GM19463 (cell line): ENCODE results near the gene GPR119.
"Not testable (repeated sequence)": the region's sequence is repeated elsewhere in the genome, so short reads cannot be mapped to it uniquely, and the experiment has no call there.

Source experiments
- ATAC-seq: cut with Tn5 transposase; IDR thresholded peaks from one replicate; pipeline ENCODE4 v1.9.1; 2021; ENCODE audit warnings: mild to moderate bottlenecking, moderate library complexity; ENCODE audit not compliant: unreplicated experiment

The GPR119 gene

GRCh38 chrX:130339408-130340222, 45.9 kb downstream of the GPR119 start, which contains the start of gene SLC25A14:
Gene SLC25A14, plus strand, starts transcription at chrX:130339919. Its CDS starts 360 bp downstream, at chrX:130340279.
- peak; percentile 96 for ATAC-seq

GRCh38 chrX:130338869-130339268, 46.6 kb downstream of the GPR119 start:
- not testable (repeated sequence) for ATAC-seq

GRCh38 chrX:130336531-130336930, 48.9 kb downstream of the GPR119 start:
- ATAC-seq: no peak
